ENCODE data around the gene PRRC2B.

- TF ChIP-seq CTCF (IDR thresholded peaks at IDR 0.05) = no peak
- TF ChIP-seq POLR2A (IDR thresholded peaks at IDR 0.05) = no peak
- no peak for TF ChIP-seq POLR2AphosphoS5 (IDR thresholded peaks at IDR 0.05)
- no peak for TF ChIP-seq EP300 (IDR thresholded peaks at IDR 0.05)
These were observed 80.0 kb downstream of the PRRC2B start for GRCh38 chr9:131473891-131474290.
